CD4-positive, alpha-beta memory T cell (primary cell): ENCODE measurements around the gene MYF5. TPM values are rescaled to one million over a fixed set of nuclear protein-coding genes. Genes with fewer than 3 reads are reported as not detected.

Experiments
- CTCF ChIA-PET: fragments of 350-600 bp; sonication (Branson Sonifier 250); formaldehyde crosslinking; loops from one replicate; lab custom pipeline; 2021; ENCODE audit warnings: inconsistent platforms; ENCODE audit not compliant: partially characterized antibody; lab: Charles Lee
- POLR2A ChIA-PET: fragments of 350-600 bp; sonication (Branson Sonifier 250); formaldehyde crosslinking; loops from one replicate; lab custom pipeline; 2021; ENCODE audit not compliant: partially characterized antibody; lab: Charles Lee
- DNase-seq, 5 donors: peaks; one replicate each; pipeline versions ENCODE4 v3.0.0 to v3.0.0-alpha.2; 2020 to 2022; ENCODE audit warnings: mixed read lengths in 1 of 5
- H3K27ac ChIP-seq: one replicate; pipeline ENCODE4 v1.7.0; 2013; ENCODE audit warnings: low read depth, low read length
- H3K27me3 ChIP-seq: 2 replicates; pipeline ENCODE4 v1.7.0; 2013; ENCODE audit warnings: mild to moderate bottlenecking, low read length, moderate library complexity; ENCODE audit not compliant: insufficient read depth
- H3K36me3 ChIP-seq: 2 replicates; pipeline ENCODE4 v1.7.0; 2013; ENCODE audit warnings: mild to moderate bottlenecking, low read length, moderate library complexity; ENCODE audit not compliant: insufficient read depth
- H3K4me1 ChIP-seq: 2 replicates; pipeline ENCODE4 v1.7.0; 2013; ENCODE audit warnings: mild to moderate bottlenecking, low read length, moderate library complexity; ENCODE audit not compliant: insufficient read depth
- H3K4me3 ChIP-seq, 2 donors: one replicate each; pipeline ENCODE4 v1.7.0; 2013; ENCODE audit warnings: low read length in 2 of 2, mild to moderate bottlenecking in 1 of 2
- H3K9me3 ChIP-seq, 2 donors: one replicate each; pipeline ENCODE4 v1.7.0; 2013; ENCODE audit warnings: low read length in 2 of 2, control low read depth in 1 of 2; ENCODE audit not compliant: control insufficient read depth in 1 of 2
- H3K27ac Mint-ChIP-seq, 7 donors: one replicate each; pipeline ENCODE4 v1.8.0; 2020 to 2021; ENCODE audit warnings: mixed read lengths in 7 of 7, mild to moderate bottlenecking in 6 of 7, inconsistent platforms in 3 of 7, moderate library complexity in 3 of 7
- H3K27me3 Mint-ChIP-seq, 2 donors: one replicate each; pipeline ENCODE4 v1.8.0; 2020 to 2021; ENCODE audit warnings: mixed read lengths in 2 of 2
- H3K36me3 Mint-ChIP-seq, 2 donors: one replicate each; pipeline ENCODE4 v1.8.0; 2020 to 2021; ENCODE audit warnings: mixed read lengths in 2 of 2, inconsistent platforms in 1 of 2, mild to moderate bottlenecking in 1 of 2
- H3K4me1 Mint-ChIP-seq, 4 donors: one replicate each; pipeline ENCODE4 v1.8.0; 2020 to 2021; ENCODE audit warnings: mixed read lengths in 4 of 4, mild to moderate bottlenecking in 1 of 4
- H3K4me3 Mint-ChIP-seq, 8 donors: one replicate each; pipeline ENCODE4 v1.8.0; 2020 to 2021; ENCODE audit warnings: mixed read lengths in 8 of 8, mild to moderate bottlenecking in 7 of 8, moderate library complexity in 6 of 8, inconsistent platforms in 3 of 8
- H3K9me3 Mint-ChIP-seq, 8 donors: one replicate each; pipeline ENCODE4 v1.8.0; 2020 to 2021; ENCODE audit warnings: mixed read lengths in 8 of 8, mild to moderate bottlenecking in 5 of 8, inconsistent platforms in 3 of 8, moderate library complexity in 1 of 8
- intact Hi-C: fragments of 100-400 bp; cut with micrococcal nuclease; formaldehyde crosslinking; loops from one replicate; pipeline ENCODE4 v1.15.1; 2023
- polyA plus RNA-seq, 2 donors: library from polyadenylated mRNA; unstranded; fragments of 300-500 nt; fragmentation: Illumina TruSeq; gene quantifications; one replicate each; pipeline ENCODE4 v1.2.3, GENCODE V29; 2021
- total RNA-seq, 2 experiments: library from RNA; stranded (reverse); gene quantifications; one replicate each; pipeline ENCODE4 v1.2.3, GENCODE V29; 2021

The MYF5 gene
- total and polyA plus RNA-seq, 4 experiments from 2014 or later, result not detected

DNA sequence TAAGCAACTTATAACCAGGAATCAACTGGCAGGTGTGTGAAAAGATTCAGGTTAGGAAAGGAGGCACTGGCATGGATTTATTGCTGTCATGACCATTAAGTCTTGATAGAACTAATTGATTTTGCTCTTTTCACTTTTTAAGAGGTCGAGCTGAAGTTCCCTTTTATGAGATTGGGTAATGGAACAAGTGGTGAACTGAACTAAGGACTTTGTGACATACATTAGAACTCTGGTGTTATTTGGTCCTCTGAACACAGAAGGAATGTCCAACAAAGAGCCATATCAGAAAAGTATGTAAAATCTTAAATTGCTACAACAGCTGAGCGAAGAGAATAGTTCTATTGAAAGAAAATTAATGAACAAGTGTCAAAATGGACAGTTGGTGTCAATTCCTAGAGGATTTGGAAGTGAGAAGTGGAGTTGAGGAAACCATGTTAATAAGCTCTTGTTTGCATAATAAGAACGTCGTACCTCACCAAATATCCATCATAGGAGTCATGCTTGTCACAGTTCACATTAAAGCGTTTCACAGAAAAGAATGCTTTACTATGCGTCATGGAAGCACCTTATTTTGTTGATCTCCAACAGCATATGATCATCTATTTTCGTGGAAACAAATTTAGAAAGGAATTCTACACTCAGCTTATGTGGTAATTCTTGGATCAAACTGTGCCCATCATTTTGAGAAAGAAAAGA lies 17.7 kb upstream of the MYF5 start:
- peaks cover 0 to 4% (median 0%) of the 10 kb centered on the region in 8 donors for H3K9me3 Mint-ChIP-seq
- DNase-seq, result no peak
- no peak overlapping the region for H3K4me3 Mint-ChIP-seq
- no peaks in the 10 kb centered on the region for H3K27me3 Mint-ChIP-seq
- H3K27ac Mint-ChIP-seq, result no peak overlapping the region
- H3K9me3 ChIP-seq, result no peaks in the 10 kb centered on the region
- no peaks in the 10 kb centered on the region for H3K4me1 Mint-ChIP-seq
- H3K4me3 ChIP-seq, result no peak overlapping the region
- H3K27me3 ChIP-seq, result no peaks in the 10 kb centered on the region
- no peaks in the 10 kb centered on the region for H3K36me3 Mint-ChIP-seq
- no peaks in the 10 kb centered on the region for H3K4me1 ChIP-seq
- ChIA-PET POLR2A (no interaction called here), CTCF (no interaction called here)
- no peaks in the 10 kb centered on the region for H3K36me3 ChIP-seq
- no peak overlapping the region for H3K27ac ChIP-seq
- intact Hi-C loops, result no loop called here

DNA sequence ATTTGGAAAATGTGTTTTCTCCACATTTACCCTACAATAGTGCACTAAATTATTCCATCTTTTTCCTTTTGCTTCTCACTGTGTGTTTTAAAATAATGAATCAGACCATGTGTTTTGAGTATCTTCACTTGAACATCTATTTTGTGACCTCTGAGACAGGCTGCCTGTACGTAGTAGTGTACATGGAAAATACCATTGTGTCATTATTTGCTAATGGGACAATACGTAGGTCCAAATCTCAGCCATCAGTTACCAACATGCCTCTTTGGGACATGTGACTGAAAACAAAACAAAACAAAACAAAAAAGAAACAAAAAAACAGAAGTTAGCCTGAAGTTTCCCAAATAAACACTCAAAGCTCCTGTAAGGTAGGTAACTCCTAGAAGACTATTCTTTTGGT lies 16.4 kb upstream of the MYF5 start:
- no peaks in the 10 kb centered on the region for H3K36me3 ChIP-seq
- no peaks in the 10 kb centered on the region for H3K9me3 ChIP-seq
- H3K27me3 ChIP-seq, result no peaks in the 10 kb centered on the region
- no peak for DNase-seq
- no peak overlapping the region for H3K27ac Mint-ChIP-seq
- H3K4me1 ChIP-seq, result no peaks in the 10 kb centered on the region
- CTCF ChIA-PET, result no interaction called here
- H3K36me3 Mint-ChIP-seq, result no peaks in the 10 kb centered on the region
- no peaks in the 10 kb centered on the region for H3K27me3 Mint-ChIP-seq
- H3K27ac ChIP-seq, result no peak overlapping the region
- POLR2A ChIA-PET, result no interaction called here
- intact Hi-C loops, result no loop called here
- H3K4me1 Mint-ChIP-seq, result no peaks in the 10 kb centered on the region
- no peak overlapping the region for H3K4me3 Mint-ChIP-seq
- peaks cover 0 to 4% (median 0%) of the 10 kb centered on the region in 8 donors for H3K9me3 Mint-ChIP-seq
- H3K4me3 ChIP-seq, result no peak overlapping the region

GRCh38 chr12:80701388-80701787 lies 15.3 kb upstream of the MYF5 start:
- H3K36me3 Mint-ChIP-seq, result no peaks in the 10 kb centered on the region
- no peak overlapping the region for H3K4me3 Mint-ChIP-seq
- H3K4me1 Mint-ChIP-seq, result no peaks in the 10 kb centered on the region
- H3K36me3 ChIP-seq, result no peaks in the 10 kb centered on the region
- no peak overlapping the region for H3K27ac Mint-ChIP-seq
- no peaks in the 10 kb centered on the region for H3K27me3 Mint-ChIP-seq
- no peaks in the 10 kb centered on the region for H3K9me3 ChIP-seq
- peaks cover 0 to 4% (median 0%) of the 10 kb centered on the region in 8 donors for H3K9me3 Mint-ChIP-seq
- intact Hi-C loops, result no loop called here
- no peak overlapping the region for H3K4me3 ChIP-seq
- ChIA-PET CTCF (no interaction called here), POLR2A (no interaction called here)
- H3K27ac ChIP-seq, result no peak overlapping the region
- no peaks in the 10 kb centered on the region for H3K4me1 ChIP-seq
- no peaks in the 10 kb centered on the region for H3K27me3 ChIP-seq
- DNase-seq, result no peak

DNA sequence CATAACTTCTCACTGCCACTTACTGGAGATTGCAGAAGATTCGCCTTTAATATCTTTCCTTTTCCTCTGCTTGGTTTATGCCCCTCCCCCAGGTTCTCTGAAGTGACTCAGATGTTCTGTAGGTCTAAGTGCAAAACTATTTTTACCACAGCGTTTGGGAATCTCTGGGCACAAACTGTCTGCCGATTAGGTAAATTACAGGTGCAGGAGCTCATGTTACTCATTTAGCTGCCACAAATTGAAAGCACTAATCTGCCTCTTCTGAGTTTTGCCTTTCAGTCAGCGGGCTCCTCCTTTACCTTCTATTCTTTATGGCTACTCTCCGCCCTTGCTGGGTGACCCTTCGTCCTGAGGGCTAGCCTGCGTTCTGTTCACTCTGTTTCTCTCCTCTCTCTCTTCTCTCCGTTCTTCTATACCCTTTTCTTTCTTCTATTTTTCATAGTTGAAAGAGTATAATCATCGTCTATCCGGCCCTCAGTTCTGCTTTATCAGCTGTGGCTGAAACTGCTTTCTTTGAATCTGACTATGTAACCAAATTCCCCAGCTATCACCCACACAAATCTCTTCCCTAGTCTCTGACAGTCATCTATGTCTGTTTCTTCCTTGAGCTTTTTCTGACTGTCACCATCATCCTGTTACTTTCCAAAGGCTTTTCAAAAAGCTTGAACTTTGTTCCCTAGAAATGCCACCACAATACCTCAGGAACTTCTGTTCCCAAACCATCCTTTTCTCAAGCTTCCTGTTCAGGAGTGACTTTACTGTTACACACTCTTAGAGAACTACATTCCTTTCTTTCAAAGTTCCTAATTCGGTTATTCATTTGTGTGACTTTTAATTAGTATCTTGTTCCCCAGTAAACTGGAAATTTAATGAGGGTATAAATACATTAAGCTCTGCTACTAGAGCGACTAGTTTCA lies 13.6 kb upstream of the MYF5 start:
- no peak overlapping the region for H3K27ac ChIP-seq
- H3K9me3 Mint-ChIP-seq, result peaks cover 0 to 9% (median 1%) of the 10 kb centered on the region in 8 donors
- no peaks in the 10 kb centered on the region for H3K4me1 ChIP-seq
- no peaks in the 10 kb centered on the region for H3K9me3 ChIP-seq
- H3K4me3 Mint-ChIP-seq, result no peak overlapping the region
- H3K36me3 Mint-ChIP-seq, result no peaks in the 10 kb centered on the region
- no peak overlapping the region for H3K27ac Mint-ChIP-seq
- H3K27me3 Mint-ChIP-seq, result peaks cover 3% of the 10 kb centered on the region in 2 donors
- ChIA-PET CTCF (no interaction called here), POLR2A (no interaction called here)
- intact Hi-C loops, result no loop called here
- no peaks in the 10 kb centered on the region for H3K4me1 Mint-ChIP-seq
- H3K27me3 ChIP-seq, result no peaks in the 10 kb centered on the region
- H3K36me3 ChIP-seq, result no peaks in the 10 kb centered on the region
- no peak overlapping the region for H3K4me3 ChIP-seq
- no peak for DNase-seq

GRCh38 chr12:80704420-80704819 lies 12.3 kb upstream of the MYF5 start:
- no peaks in the 10 kb centered on the region for H3K27me3 ChIP-seq
- ChIA-PET CTCF (no interaction called here), POLR2A (no interaction called here)
- Mint-ChIP-seq H3K4me3 (no peak overlapping the region), H3K36me3 (no peaks in the 10 kb centered on the region), H3K9me3 (peaks cover 0 to 16% (median 5%) of the 10 kb centered on the region in 8 donors), H3K27me3 (peaks cover 3% of the 10 kb centered on the region in 2 donors), H3K27ac (no peak overlapping the region), H3K4me1 (peaks cover 0 to 2% (median 0%) of the 10 kb centered on the region in 4 donors)
- no peaks in the 10 kb centered on the region for H3K9me3 ChIP-seq
- no peaks in the 10 kb centered on the region for H3K36me3 ChIP-seq
- DNase-seq, result no peak
- H3K4me3 ChIP-seq, result no peak overlapping the region
- no peaks in the 10 kb centered on the region for H3K4me1 ChIP-seq
- H3K27ac ChIP-seq, result no peak overlapping the region
- intact Hi-C loops, result no loop called here

- intact Hi-C loops, result no loop called here
- Mint-ChIP-seq H3K27ac (no peak within 1 kb of the TSS), H3K9me3 (peaks cover 0 to 24% (median 5%) of the 10 kb centered on the region in 8 donors), H3K4me3 (peak within 1 kb of the TSS in 1 of 8 donors; percentile 20), H3K27me3 (peaks cover 3 to 5% of the 10 kb centered on the region in 2 donors), H3K4me1 (peaks cover 0 to 2% (median 0%) of the 10 kb centered on the region in 4 donors), H3K36me3 (no peaks in the 10 kb centered on the region)
- H3K4me3 ChIP-seq, result no peak within 1 kb of the TSS
- H3K9me3 ChIP-seq, result no peaks in the 10 kb centered on the region
- H3K36me3 ChIP-seq, result no peaks in the 10 kb centered on the region
- no peak within 1 kb of the TSS for H3K27ac ChIP-seq
- DNase-seq, result no peak
- H3K27me3 ChIP-seq, result no peaks in the 10 kb centered on the region
- POLR2A ChIA-PET, result no interaction called here
- H3K4me1 ChIP-seq, result no peaks in the 10 kb centered on the region
- CTCF ChIA-PET, result no interaction called here
Observed at GRCh38 chr12:80707126-80707829, 9.4 kb upstream of the MYF5 start, which contains the start of gene MYF6. TSS of gene MYF6 (plus strand) at chr12:80707634. CDS start at chr12:80707720, 86 bp downstream.

DNA sequence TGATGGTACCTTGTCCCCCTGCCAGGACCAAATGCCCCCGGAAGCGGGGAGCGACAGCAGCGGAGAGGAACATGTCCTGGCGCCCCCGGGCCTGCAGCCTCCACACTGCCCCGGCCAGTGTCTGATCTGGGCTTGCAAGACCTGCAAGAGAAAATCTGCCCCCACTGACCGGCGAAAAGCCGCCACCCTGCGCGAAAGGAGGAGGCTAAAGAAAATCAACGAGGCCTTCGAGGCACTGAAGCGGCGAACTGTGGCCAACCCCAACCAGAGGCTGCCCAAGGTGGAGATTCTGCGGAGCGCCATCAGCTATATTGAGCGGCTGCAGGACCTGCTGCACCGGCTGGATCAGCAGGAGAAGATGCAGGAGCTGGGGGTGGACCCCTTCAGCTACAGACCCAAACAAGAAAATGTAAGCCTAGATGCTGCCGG lies 8.9 kb upstream of the MYF5 start:
- H3K36me3 Mint-ChIP-seq, result no peaks in the 10 kb centered on the region
- intact Hi-C loops, result no loop called here
- no peak for DNase-seq
- no peaks in the 10 kb centered on the region for H3K27me3 ChIP-seq
- no peaks in the 10 kb centered on the region for H3K4me1 ChIP-seq
- H3K9me3 ChIP-seq, result no peaks in the 10 kb centered on the region
- H3K36me3 ChIP-seq, result no peaks in the 10 kb centered on the region
- POLR2A ChIA-PET, result no interaction called here
- no peak overlapping the region for H3K4me3 Mint-ChIP-seq
- no peak overlapping the region for H3K4me3 ChIP-seq
- peaks cover 0 to 2% (median 0%) of the 10 kb centered on the region in 4 donors for H3K4me1 Mint-ChIP-seq
- H3K27me3 Mint-ChIP-seq, result peaks cover 3 to 7% of the 10 kb centered on the region in 2 donors
- H3K9me3 Mint-ChIP-seq, result peaks cover 0 to 24% (median 5%) of the 10 kb centered on the region in 8 donors
- H3K27ac ChIP-seq, result no peak overlapping the region
- CTCF ChIA-PET, result no interaction called here
- no peak overlapping the region for H3K27ac Mint-ChIP-seq
